ENCODE data around the gene SDC4. TPM values are rescaled to one million over a fixed set of nuclear protein-coding genes. Genes with fewer than 3 reads are reported as not detected.

Gene SDC4
- total and polyA plus RNA-seq, 9 of the 15 experiments (the other 6 are each of a cell fraction or from before 2014, with no cell fraction given) = 2.1 to 10.7 (median 6.3) TPM

- no peak for TF ChIP-seq ZBTB33 (CRISPR knock-in tag; IDR thresholded peaks at IDR 0.05)
- TF ChIP-seq NR3C1 (CRISPR knock-in tag; IDR thresholded peaks at IDR 0.05) = no peak
- TF ChIP-seq THAP7 (CRISPR knock-in tag; IDR thresholded peaks at IDR 0.05) = no peak
- TF ChIP-seq E2F1 (CRISPR knock-in tag; IDR thresholded peaks at IDR 0.05) = no peak
- TF ChIP-seq CCAR2 (IDR thresholded peaks at IDR 0.05; ENCODE audit: low read depth, low read length) = no peak
- no peak for TF ChIP-seq ZNF79 (CRISPR knock-in tag; IDR thresholded peaks at IDR 0.05; ENCODE audit: low read depth)
- no peak for TF ChIP-seq HDAC8 (tag; IDR thresholded peaks at IDR 0.05)
- TF ChIP-seq ZNF77 (CRISPR knock-in tag; IDR thresholded peaks at IDR 0.05) = no peak
- TF ChIP-seq PRMT5 (CRISPR knock-in tag; IDR thresholded peaks at IDR 0.05) = no peak
- peak; percentile 57; the same call in 1 of the 2 replicates for TF ChIP-seq MAX (CRISPR knock-in tag; IDR thresholded peaks at IDR 0.05)
- TF ChIP-seq BACH1 (tag; IDR thresholded peaks at IDR 0.05) = no peak; the same call in 1 of the 2 replicates
- no peak for TF ChIP-seq LEF1 (IDR thresholded peaks at IDR 0.05)
- TF ChIP-seq REST (IDR thresholded peaks at IDR 0.05; ENCODE audit: borderline replicate concordance) = peak; percentile 93
- no peak for TF ChIP-seq REST (CRISPR knock-in tag; IDR thresholded peaks at IDR 0.05; ENCODE audit: low read depth)
- TF ChIP-seq RAD21 (CRISPR knock-in tag; conservative IDR thresholded peaks at IDR 0.05 in 1 of 2, IDR thresholded peaks at IDR 0.05 in 1 of 2) = peak; percentile 95 to 97
- no peak for TF ChIP-seq KLF13 (tag; IDR thresholded peaks at IDR 0.05; ENCODE audit: borderline replicate concordance, low read depth)
- TF ChIP-seq RB1 (IDR thresholded peaks at IDR 0.05; ENCODE audit: low read depth) = peak; percentile 32; the same call in 1 of the 2 replicates
- no peak for TF ChIP-seq ZNF316 (IDR thresholded peaks at IDR 0.05)
Observed at GRCh38 chr20:45322952-45323383, 25.3 kb downstream of the SDC4 start (continued).

Data from K562 (cell line).